K562 (cell line): ENCODE measurements around the gene TBCEL. TPM values are rescaled to one million over a fixed set of nuclear protein-coding genes. Genes with fewer than 3 reads are reported as not detected.

ENCODE experiments used
- ATAC-seq: fragments of 200-7000 bp; cut with Tn5 transposase; 3 replicates; pipeline ENCODE4 v1.9.1; 2020; ENCODE audit warnings: moderate library complexity
- BruUV-seq: library from RNA; stranded (reverse); fragments of 400-500 nt; replicated peaks from 2 replicates; lab custom pipeline; 2021; lab: Mats Ljungman, UMichigan
- CTCF ChIA-PET: fragments of 300-600 bp; formaldehyde crosslinking; extraction: SDS; loops from one replicate; lab custom pipeline; 2021; ENCODE audit warnings: low intra/inter-chr PET ratio; lab: Yijun Ruan, JAX
- POLR2A ChIA-PET: fragments of 300-600, 350-650 bp; sonication (Branson Sonifier 250); formaldehyde crosslinking; extraction: SDS; loops from one replicate; lab custom pipeline; 2021; ENCODE audit warnings: antibody characterized with exemption, inconsistent platforms; lab: Yijun Ruan, JAX
- DNase-seq, 4 experiments: peaks; one replicate each; pipeline versions ENCODE4 v3.0.0 to v3.0.0-alpha.2; 2011 to 2018; ENCODE audit warnings: low spot score in 3 of 4, mixed read lengths in 3 of 4; ENCODE audit errors: extremely low read depth in 1 of 4
- FAIRE-seq: peaks from 2 replicates; lab custom pipeline; 2011; peaks lifted over from hg19 to GRCh38; lab: Jason Lieb, UNC
- H2AFZ ChIP-seq: 2 replicates; pipeline ENCODE4 v1.6.0; 2011; ENCODE audit warnings: low read depth, low read length, control low read depth, inconsistent platforms
- H3K27ac ChIP-seq: fragments of 200-600 bp; 3 replicates; pipeline ENCODE4 v1.8.0; 2011; ENCODE audit warnings: low read depth, mild to moderate bottlenecking, control low read depth, inconsistent platforms, low read length, moderate library complexity, mixed read lengths; ENCODE audit errors: extremely low read depth
- H3K27me3 ChIP-seq, 2 experiments: fragments of 300-600 bp in 1 of 2; 2 replicates in 1 of 2; 3 replicates in 1 of 2; pipeline versions ENCODE4 v1.6.0 to v1.8.0; 2011; ENCODE audit warnings: inconsistent platforms in 2 of 2, low read length in 2 of 2, mild to moderate bottlenecking in 1 of 2, mixed read lengths in 1 of 2, moderate library complexity in 1 of 2; ENCODE audit not compliant: control insufficient read depth in 2 of 2, insufficient read depth in 2 of 2
- H3K36me3 ChIP-seq: fragments of 300-600 bp; 3 replicates; pipeline ENCODE4 v1.8.0; 2011; ENCODE audit warnings: mild to moderate bottlenecking, low read length, inconsistent platforms; ENCODE audit not compliant: control insufficient read depth, insufficient read depth
- H3K4me1 ChIP-seq, 2 experiments: fragments of 200-600 bp in 1 of 2; replicated peaks in 1 of 2; 2 replicates in 1 of 2; 3 replicates in 1 of 2; pipeline versions ENCODE4 v1.5.1 to v1.8.0; 2011; ENCODE audit warnings: inconsistent platforms in 2 of 2, low read length in 2 of 2, mild to moderate bottlenecking in 1 of 2, mixed read lengths in 1 of 2, moderate library complexity in 1 of 2; ENCODE audit not compliant: control insufficient read depth in 2 of 2, insufficient read depth in 2 of 2
- H3K4me2 ChIP-seq: 2 replicates; pipeline ENCODE4 v1.6.1; 2011; ENCODE audit warnings: low read length, control low read depth, inconsistent platforms, mixed read lengths; ENCODE audit not compliant: insufficient read depth
- H3K4me3 ChIP-seq: fragments of 200-600 bp; sonication (generic), shearing (Covaris generic); 2 replicates; pipeline ENCODE4 v1.5.1; 2016; ENCODE audit warnings: control low read depth, inconsistent platforms
- H3K79me2 ChIP-seq: fragments of 200-600 bp; 3 replicates; pipeline ENCODE4 v1.8.0; 2011; ENCODE audit warnings: low read length, inconsistent platforms; ENCODE audit not compliant: control insufficient read depth, insufficient read depth
- H3K9ac ChIP-seq, 2 experiments: 2 replicates each; pipeline versions ENCODE4 v1.6.0 to v1.6.1; 2011; ENCODE audit warnings: low read depth in 2 of 2, low read length in 2 of 2, control low read depth in 1 of 2, inconsistent platforms in 1 of 2, mild to moderate bottlenecking in 1 of 2, mixed read lengths in 1 of 2; ENCODE audit not compliant: insufficient read depth in 1 of 2
- H3K9me1 ChIP-seq: one replicate; pipeline ENCODE4 v1.6.0; 2011; ENCODE audit warnings: inconsistent platforms, mild to moderate bottlenecking, low read length, moderate library complexity; ENCODE audit not compliant: control insufficient read depth, insufficient read depth
- H3K9me3 ChIP-seq: replicated peaks from 2 replicates; pipeline ENCODE4 v1.5.1; 2011; ENCODE audit warnings: low read depth, low read length, inconsistent platforms; ENCODE audit not compliant: control insufficient read depth, insufficient read depth
- H4K20me1 ChIP-seq: replicated peaks from 2 replicates; pipeline ENCODE4 v1.6.1; 2011; ENCODE audit warnings: low read length, inconsistent platforms, mixed read lengths; ENCODE audit not compliant: control insufficient read depth, insufficient read depth
- MAX ChIP-seq: sonication (generic); formaldehyde crosslinking; IDR thresholded peaks from 2 replicates; pipeline ENCODE4 v1.9.0; 2022; ENCODE audit warnings: mild to moderate bottlenecking, missing genetic modification reagents
- RBM14 ChIP-seq: fragments of 200-400 bp; formaldehyde crosslinking; IDR thresholded peaks from 2 replicates; pipeline ENCODE4 v1.6.1; 2018; ENCODE audit warnings: low read depth, mild to moderate bottlenecking, low read length, moderate library complexity, borderline replicate concordance; ENCODE audit not compliant: insufficient read depth
- ZKSCAN1 ChIP-seq: fragments of 150-350 bp; IDR thresholded peaks from 2 replicates; pipeline ENCODE4 v1.6.1; 2016; ENCODE audit warnings: low read depth, low read length
- ZSCAN32 ChIP-seq: fragments of 450-650 bp; formaldehyde crosslinking; IDR thresholded peaks from 2 replicates; pipeline ENCODE4 v1.4.0; 2020; ENCODE audit warnings: mild to moderate bottlenecking, moderate library complexity
- WGBS: fragments of 100-300 bp; shearing (Covaris generic); methylation state at CpG from one replicate; pipeline ENCODE4 v1.1.6; 2016; ENCODE audit warnings: low coverage, mixed read lengths; ENCODE audit not compliant: insufficient coverage; ENCODE audit errors: missing lambda C conversion rate; 5-methylcytosine and 5-hydroxymethylcytosine counted together
- in situ Hi-C: fragments of 300-500 bp; cut with MboI; formaldehyde crosslinking; loops from 4 replicates; pipeline ENCODE4 v1.15.0; 2018; ENCODE audit warnings: inconsistent platforms, mixed read lengths
- intact Hi-C: fragments of 100-400 bp; cut with micrococcal nuclease; formaldehyde crosslinking; loops from 2 replicates; pipeline ENCODE4 v1.14.2; 2022
- polyA plus RNA-seq, 8 experiments: library from polyadenylated mRNA; depleted of rRNA in 4 of 8; stranded (reverse) in 5 of 8; unstranded in 3 of 8; fragments of >200 nt; fragmentation: Nextera tagmentation in 2 of 8; fragmentation: Illumina TruSeq in 1 of 8; extraction: Ambion mirVana in 2 of 8; extraction: Trizol in 1 of 8; gene quantifications; 2 replicates each; pipeline versions ENCODE4 v1.2.1 to v1.2.3, GENCODE V29; 2011 to 2014; ENCODE audit warnings: inconsistent platforms in 1 of 8, missing spikeins in 1 of 8
- total RNA-seq, 7 experiments: library from RNA; depleted of rRNA in 6 of 7; stranded (reverse); fragments of >200 nt in 6 of 7; fragmentation: Illumina TruSeq in 2 of 7; extraction: Trizol in 2 of 7; gene quantifications; 2 replicates each; pipeline versions ENCODE4 v1.2.1 to v1.2.3, GENCODE V29; 2011 to 2021; ENCODE audit warnings: low replicate concordance in 1 of 7
- TF ChIP-seq, protein P1 (sequence below), 3 experiments: IDR thresholded peaks in 2 of 3; conservative IDR thresholded peaks in 1 of 3; 2 replicates each; pipeline ENCODE4 v1.5.1; 2011 to 2012; ENCODE audit warnings: low read length in 3 of 3, mild to moderate bottlenecking in 3 of 3, control low read depth in 2 of 3, improper control_type of control experiment in 1 of 3, inconsistent platforms in 1 of 3, low read depth in 1 of 3, mixed read lengths in 1 of 3, moderate library complexity in 1 of 3; ENCODE audit not compliant: insufficient read depth in 2 of 3
- TF ChIP-seq, protein P2 (sequence below): IDR thresholded peaks from 2 replicates; pipeline ENCODE4 v1.6.1; 2011; ENCODE audit warnings: borderline replicate concordance, low read depth, mild to moderate bottlenecking, moderate library complexity, low read length; ENCODE audit not compliant: insufficient read depth, poor library complexity, severe bottlenecking

Gene TBCEL
- total and polyA plus RNA-seq, 9 of the 15 experiments (the other 6 are each of a cell fraction or from before 2014, with no cell fraction given) = 0.39 to 2.3 (median 1.4) TPM

DNA sequence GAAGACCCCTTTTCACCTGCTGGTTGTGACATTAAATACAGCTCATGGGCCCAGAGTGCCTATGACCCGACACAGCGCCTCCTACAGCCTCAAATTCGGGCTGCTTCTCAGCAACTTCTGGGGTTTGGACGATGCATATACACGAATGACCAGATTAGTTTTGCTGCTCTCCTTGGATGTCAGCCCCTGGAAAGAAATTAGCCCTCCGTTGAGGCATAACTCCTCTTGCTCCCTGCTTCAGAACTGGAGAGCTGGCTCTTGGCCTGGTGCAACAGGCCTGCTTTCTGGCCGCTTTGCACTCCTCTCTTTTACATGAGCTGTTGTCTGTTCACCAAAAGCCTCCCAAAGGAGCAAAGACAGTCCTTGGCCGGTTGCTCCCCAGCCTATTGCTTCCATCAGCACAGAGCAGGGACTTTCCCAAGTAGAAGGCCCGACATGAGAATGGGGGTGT lies 80.4 kb downstream of the TBCEL start:
- Histone ChIP-seq H3K9me3 (no peaks in the 10 kb centered on the region), H3K4me2 (no peak overlapping the region), H2AFZ (no peak overlapping the region), H3K79me2 (no peaks in the 10 kb centered on the region), H3K4me3 (no peak overlapping the region), H3K9me1 (no peaks in the 10 kb centered on the region), H3K27me3 (peaks cover 4 to 16% of the 10 kb centered on the region in 2 experiments; a peak in 4 of 5 replicates), H4K20me1 (no peaks in the 10 kb centered on the region), H3K4me1 (no peaks in the 10 kb centered on the region), H3K27ac (no peak overlapping the region), H3K36me3 (no peaks in the 10 kb centered on the region), H3K9ac (no peak overlapping the region)
- POLR2A ChIA-PET = no interaction called here
- DNase-seq = peak; percentile 10 to 39 (median 25)
- intact Hi-C loops (no loop called here), in situ Hi-C loops (no loop called here)
- WGBS = 2% methylated on average over 9 of the region's 9 CpGs
- ATAC-seq = peak; percentile 76
- no peak for FAIRE-seq
- BruUV-seq = no TSS peak
- CTCF ChIA-PET = no interaction called here
- TF ChIP-seq MAX (CRISPR knock-in tag) (no peak), ZSCAN32 (CRISPR knock-in tag) (no peak), RBM14 (no peak), ZKSCAN1 (no peak)
- TF ChIP-seq, protein P1, sequence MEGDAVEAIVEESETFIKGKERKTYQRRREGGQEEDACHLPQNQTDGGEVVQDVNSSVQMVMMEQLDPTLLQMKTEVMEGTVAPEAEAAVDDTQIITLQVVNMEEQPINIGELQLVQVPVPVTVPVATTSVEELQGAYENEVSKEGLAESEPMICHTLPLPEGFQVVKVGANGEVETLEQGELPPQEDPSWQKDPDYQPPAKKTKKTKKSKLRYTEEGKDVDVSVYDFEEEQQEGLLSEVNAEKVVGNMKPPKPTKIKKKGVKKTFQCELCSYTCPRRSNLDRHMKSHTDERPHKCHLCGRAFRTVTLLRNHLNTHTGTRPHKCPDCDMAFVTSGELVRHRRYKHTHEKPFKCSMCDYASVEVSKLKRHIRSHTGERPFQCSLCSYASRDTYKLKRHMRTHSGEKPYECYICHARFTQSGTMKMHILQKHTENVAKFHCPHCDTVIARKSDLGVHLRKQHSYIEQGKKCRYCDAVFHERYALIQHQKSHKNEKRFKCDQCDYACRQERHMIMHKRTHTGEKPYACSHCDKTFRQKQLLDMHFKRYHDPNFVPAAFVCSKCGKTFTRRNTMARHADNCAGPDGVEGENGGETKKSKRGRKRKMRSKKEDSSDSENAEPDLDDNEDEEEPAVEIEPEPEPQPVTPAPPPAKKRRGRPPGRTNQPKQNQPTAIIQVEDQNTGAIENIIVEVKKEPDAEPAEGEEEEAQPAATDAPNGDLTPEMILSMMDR (IDR thresholded peaks at IDR 0.05 in 2 of 3, conservative IDR thresholded peaks at IDR 0.05 in 1 of 3; ENCODE audit: insufficient read depth in 2 of 3, low read depth in 1 of 3, low read length in 3 of 3) = peak; percentile 46 to 58 (median 51)
- TF ChIP-seq, protein P2, sequence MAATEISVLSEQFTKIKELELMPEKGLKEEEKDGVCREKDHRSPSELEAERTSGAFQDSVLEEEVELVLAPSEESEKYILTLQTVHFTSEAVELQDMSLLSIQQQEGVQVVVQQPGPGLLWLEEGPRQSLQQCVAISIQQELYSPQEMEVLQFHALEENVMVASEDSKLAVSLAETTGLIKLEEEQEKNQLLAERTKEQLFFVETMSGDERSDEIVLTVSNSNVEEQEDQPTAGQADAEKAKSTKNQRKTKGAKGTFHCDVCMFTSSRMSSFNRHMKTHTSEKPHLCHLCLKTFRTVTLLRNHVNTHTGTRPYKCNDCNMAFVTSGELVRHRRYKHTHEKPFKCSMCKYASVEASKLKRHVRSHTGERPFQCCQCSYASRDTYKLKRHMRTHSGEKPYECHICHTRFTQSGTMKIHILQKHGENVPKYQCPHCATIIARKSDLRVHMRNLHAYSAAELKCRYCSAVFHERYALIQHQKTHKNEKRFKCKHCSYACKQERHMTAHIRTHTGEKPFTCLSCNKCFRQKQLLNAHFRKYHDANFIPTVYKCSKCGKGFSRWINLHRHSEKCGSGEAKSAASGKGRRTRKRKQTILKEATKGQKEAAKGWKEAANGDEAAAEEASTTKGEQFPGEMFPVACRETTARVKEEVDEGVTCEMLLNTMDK = peak; percentile 36
